22Rv1 (cell line): ENCODE results near the gene TERF2IP.
A peak's percentile ranks its signal among the peaks of the same experiment; 100 is the strongest.

Source experiments
- H3K27ac ChIP-seq: fragments of 450-650 bp; 2 replicates; pipeline ENCODE4 v1.5.1; 2017
- ZFX ChIP-seq: fragments of 450-650 bp; IDR thresholded peaks from 2 replicates; pipeline ENCODE4 v1.6.1; 2017; ENCODE audit warnings: antibody characterized with exemption, borderline replicate concordance
- TF ChIP-seq, protein P1 (sequence below): fragments of 450-650 bp; IDR thresholded peaks from 2 replicates; pipeline ENCODE4 v1.5.1; 2017; ENCODE audit warnings: mild to moderate bottlenecking

TERF2IP gene

DNA sequence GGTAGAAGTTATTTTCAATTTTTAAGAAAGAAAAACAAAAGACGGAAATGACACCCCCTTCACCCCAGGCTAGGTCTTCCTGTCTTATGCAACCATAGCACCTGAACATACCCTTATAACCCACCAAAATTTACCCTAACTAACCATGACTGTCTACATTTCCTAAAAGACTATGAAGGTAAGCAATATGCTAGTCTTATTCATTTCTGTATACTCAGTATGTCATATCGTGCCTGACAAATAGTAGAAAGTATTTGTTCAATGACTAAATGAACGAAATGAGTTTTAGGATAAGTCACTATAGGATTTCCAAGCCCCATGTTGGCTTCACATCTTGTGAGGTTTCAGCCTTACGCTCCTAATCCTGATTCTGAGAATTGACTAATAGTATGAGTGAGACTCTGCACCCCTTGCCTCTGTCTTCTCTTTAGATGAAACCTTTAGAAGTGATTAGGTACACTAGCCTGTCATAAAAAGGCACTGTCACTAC lies 31.0 kb upstream of the TERF2IP start:
- TF ChIP-seq, protein P1, sequence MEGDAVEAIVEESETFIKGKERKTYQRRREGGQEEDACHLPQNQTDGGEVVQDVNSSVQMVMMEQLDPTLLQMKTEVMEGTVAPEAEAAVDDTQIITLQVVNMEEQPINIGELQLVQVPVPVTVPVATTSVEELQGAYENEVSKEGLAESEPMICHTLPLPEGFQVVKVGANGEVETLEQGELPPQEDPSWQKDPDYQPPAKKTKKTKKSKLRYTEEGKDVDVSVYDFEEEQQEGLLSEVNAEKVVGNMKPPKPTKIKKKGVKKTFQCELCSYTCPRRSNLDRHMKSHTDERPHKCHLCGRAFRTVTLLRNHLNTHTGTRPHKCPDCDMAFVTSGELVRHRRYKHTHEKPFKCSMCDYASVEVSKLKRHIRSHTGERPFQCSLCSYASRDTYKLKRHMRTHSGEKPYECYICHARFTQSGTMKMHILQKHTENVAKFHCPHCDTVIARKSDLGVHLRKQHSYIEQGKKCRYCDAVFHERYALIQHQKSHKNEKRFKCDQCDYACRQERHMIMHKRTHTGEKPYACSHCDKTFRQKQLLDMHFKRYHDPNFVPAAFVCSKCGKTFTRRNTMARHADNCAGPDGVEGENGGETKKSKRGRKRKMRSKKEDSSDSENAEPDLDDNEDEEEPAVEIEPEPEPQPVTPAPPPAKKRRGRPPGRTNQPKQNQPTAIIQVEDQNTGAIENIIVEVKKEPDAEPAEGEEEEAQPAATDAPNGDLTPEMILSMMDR = no peak
- no peak overlapping the region for H3K27ac ChIP-seq

DNA sequence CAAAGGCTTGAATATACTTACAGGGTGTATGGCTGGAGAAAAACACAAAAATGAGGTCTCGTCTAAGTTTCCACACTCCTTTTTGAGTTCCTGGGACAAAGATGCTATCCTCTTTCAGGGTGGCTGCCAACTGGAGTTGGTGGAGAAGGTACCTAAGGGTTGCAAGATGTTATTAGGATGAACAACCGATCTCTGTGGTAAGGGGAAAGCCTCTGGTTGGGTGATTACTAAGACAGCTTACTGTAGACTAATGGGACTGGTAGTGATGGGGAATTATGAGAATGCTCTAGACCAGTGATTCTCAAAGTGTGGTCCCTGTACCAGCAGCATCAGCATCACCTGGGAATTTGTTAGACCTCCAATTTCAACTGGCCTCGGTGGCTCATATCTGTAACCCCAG lies 30.5 kb upstream of the TERF2IP start:
- TF ChIP-seq, protein P1 = no peak
- no peak overlapping the region for H3K27ac ChIP-seq

DNA sequence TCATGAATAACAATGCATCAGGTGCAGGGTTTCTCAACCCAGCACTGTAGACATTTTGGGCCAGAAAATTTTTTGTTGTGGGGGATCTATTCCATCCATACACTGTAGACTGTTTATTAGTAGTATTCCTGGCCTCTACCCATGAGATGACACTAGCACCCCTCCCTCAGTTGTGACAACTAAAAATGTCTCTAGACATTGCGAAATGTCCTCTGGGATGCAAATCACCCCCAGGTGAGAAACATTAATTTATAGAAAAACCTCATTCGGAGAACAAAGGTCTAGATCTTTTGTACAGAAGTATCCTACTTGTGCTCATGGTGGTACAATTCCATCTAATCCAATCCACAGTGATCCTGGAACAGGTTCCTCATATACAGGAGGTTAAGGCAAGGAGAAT lies 28.8 kb upstream of the TERF2IP start:
- TF ChIP-seq ZFX = no peak
- TF ChIP-seq, protein P1 = no peak
- no peak overlapping the region for H3K27ac ChIP-seq

DNA sequence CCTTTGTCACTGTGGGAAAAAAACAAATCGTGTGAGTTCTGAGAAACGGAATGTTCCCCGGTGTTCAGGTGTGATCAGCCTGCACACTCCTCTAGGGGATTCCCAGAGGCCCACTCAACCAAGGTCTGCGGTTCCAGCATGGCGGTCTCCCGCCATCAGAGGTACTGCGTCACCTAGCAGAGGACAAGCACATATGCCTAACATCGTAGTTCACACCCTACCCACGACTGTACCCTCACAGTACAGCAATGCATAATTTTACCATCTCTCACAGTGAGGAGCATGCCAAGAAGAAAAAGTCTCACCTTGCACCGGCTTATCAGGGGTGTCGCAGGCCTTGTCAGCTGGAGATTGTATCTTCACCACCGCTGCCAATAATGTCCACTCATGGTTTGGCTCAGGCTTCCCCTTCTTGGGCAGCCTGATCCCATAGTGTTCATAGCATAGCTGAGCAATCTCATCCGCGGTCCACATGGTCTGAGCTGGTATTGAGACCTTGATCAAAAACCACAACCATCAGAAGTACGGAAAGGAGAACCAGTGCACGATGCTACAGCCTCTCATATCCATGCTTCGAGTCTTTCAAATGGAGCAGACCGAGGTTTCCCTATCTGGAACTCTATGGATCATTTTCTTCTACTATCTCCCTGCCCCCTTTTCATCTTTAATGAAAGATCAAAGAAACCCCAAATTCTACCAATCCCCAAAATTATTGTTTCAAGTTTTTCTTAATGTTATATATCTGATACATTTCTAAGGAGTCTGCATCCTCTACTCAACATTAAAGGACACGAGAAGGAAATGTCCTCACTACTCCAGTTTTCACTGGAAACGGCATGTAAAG lies 27.0 kb upstream of the TERF2IP start:
- H3K27ac ChIP-seq = no peak overlapping the region
- TF ChIP-seq, protein P1 = no peak
- TF ChIP-seq ZFX = no peak

DNA sequence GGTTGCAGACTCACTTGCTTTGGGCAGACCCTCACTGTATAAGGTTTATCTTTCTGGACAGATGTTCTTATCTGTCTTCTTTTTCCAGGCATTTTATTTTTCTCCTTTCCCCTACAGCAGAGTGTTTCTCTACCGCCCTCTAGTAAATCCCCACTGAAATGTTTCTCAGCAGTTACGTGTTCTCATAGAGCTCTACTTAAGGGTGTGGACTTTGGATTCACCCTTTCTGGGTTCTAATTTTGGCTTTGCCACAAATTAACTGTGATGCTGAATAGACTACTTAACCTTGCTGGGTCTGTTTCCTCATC lies 26.4 kb upstream of the TERF2IP start:
- no peak overlapping the region for H3K27ac ChIP-seq
- TF ChIP-seq ZFX = no peak
- TF ChIP-seq, protein P1 = peak; percentile 50

DNA sequence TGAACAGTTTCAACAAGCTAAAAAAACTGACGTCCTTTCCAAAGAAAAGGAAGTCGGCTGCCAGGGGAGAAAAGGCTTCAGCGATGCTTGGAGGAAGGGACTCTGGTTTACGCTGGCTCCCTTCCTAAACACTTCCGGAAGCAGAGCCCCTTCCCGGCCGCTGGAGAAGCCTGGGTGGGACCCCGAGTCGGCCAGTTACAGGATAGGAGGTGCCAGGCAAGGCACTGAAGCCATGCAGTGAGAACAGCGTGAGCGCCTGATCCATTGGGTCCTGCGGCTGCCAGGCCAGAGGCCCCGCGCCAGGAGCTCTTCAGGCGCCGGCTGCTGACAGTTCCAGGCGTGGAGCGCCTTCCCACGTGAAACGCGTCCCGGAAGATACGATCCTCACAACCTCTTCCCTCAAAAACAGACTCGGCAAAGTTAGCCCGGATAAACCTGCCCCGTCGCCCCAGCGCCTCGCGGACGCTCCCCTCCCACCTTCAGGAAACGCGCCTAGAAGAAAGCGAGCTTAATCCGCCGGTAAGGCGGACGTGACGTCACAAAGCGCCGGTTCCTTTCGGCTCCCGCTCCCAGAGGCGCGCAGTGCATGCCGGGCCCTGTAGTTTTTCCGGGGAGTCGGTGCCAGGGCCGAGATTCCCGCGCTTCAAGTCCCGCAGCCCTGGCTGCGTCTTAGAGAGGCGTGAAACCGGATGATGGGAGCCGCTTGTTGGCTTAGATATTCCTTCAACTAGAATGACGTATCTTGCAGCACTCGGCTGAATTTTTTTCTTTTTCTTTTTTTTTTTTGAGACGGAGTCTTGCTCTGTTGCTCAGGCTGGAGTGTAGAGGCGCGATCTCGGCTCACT lies 24.6 kb upstream of the TERF2IP start, which contains the start of gene ADAT1:
Gene ADAT1 (minus strand): TSS at position 521 of the 845 bp plus-strand sequence. CDS start 2,482 bp downstream, outside the sequence.
- TF ChIP-seq, protein P1 = no peak
- no peak for TF ChIP-seq ZFX
- peak within 1 kb of the TSS; percentile 88 for H3K27ac ChIP-seq

DNA sequence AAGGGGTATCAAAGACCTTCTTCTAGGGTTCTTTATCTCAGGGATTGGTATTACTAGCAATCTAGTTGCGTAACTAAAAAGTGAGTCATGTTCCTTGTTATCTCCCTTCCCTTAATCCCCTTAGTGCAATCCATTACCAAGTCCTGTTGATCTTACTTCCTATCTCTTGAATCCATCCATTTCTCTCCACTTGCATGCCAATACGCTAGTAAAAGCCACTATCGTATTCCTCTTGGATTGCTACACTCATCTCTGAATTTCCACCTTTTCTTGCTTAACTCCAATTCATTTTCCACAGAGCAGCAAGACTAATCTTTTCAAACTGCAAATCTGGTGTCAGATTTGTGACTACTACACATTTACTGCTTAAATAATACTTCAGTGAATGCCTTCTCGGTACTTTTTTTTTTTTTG lies 22.6 kb upstream of the TERF2IP start:
- H3K27ac ChIP-seq = peak overlapping the region; percentile 46
- no peak for TF ChIP-seq ZFX
- TF ChIP-seq, protein P1 = no peak
